Measurements from ENCODE around the gene SENP7.
"Not testable (repeated sequence)": the region's sequence is repeated elsewhere in the genome, so short reads cannot be mapped to it uniquely, and the experiment has no call there.

SENP7 gene

GRCh38 chr3:101310978-101311375, 202.0 kb downstream of the SENP7 start:
- Histone ChIP-seq H3K79me2 (ENCODE audit: control insufficient read depth, insufficient read depth, low read length, poor library complexity) (no peaks in the 10 kb centered on the region), H3K4me2 (ENCODE audit: low read length) (no peak overlapping the region), H3K9me3 (ENCODE audit: insufficient read depth, low read depth, low read length) (peaks cover 4% of the 10 kb centered on the region), H3K23ac (ENCODE audit: low read length) (no peak overlapping the region), H3K27me3 (ENCODE audit: insufficient read depth, low read length) (no peaks in the 10 kb centered on the region), H2BK5ac (ENCODE audit: low read depth, low read length, poor library complexity) (no peak overlapping the region), H4K91ac (ENCODE audit: low read depth, low read length) (no peak overlapping the region), H2BK12ac (ENCODE audit: low read length) (no peak overlapping the region), H3K79me1 (ENCODE audit: low read length) (no peaks in the 10 kb centered on the region), H3K9ac (ENCODE audit: low read length) (no peak overlapping the region), H4K8ac (ENCODE audit: low read depth, low read length) (no peak overlapping the region), H3K18ac (ENCODE audit: low read length) (no peak overlapping the region), H3K14ac (ENCODE audit: low read length) (no peak overlapping the region), H2AFZ (ENCODE audit: insufficient read depth, low read length, poor library complexity) (no peak overlapping the region), H3K36me3 (ENCODE audit: control insufficient read depth in 1 of 2, insufficient read depth in 2 of 2, low read length in 2 of 2) (peaks cover 0 to 2% of the 10 kb centered on the region in 2 experiments), H2BK120ac (ENCODE audit: insufficient read depth, low read length, poor library complexity) (no peak overlapping the region), H3K4me1 (ENCODE audit: control insufficient read depth in 1 of 2, insufficient read depth in 2 of 2, low read length in 2 of 2) (no peaks in the 10 kb centered on the region), H2AK5ac (ENCODE audit: low read length) (no peak overlapping the region), H3K4ac (ENCODE audit: low read depth, low read length) (no peak overlapping the region), H3K27ac (ENCODE audit: low read depth, low read length) (no peak overlapping the region), H3K4me3 (ENCODE audit: low read depth, low read length) (no peak overlapping the region), H4K12ac (ENCODE audit: low read depth, low read length) (no peak overlapping the region)
- no peak for DNase-seq

DNA sequence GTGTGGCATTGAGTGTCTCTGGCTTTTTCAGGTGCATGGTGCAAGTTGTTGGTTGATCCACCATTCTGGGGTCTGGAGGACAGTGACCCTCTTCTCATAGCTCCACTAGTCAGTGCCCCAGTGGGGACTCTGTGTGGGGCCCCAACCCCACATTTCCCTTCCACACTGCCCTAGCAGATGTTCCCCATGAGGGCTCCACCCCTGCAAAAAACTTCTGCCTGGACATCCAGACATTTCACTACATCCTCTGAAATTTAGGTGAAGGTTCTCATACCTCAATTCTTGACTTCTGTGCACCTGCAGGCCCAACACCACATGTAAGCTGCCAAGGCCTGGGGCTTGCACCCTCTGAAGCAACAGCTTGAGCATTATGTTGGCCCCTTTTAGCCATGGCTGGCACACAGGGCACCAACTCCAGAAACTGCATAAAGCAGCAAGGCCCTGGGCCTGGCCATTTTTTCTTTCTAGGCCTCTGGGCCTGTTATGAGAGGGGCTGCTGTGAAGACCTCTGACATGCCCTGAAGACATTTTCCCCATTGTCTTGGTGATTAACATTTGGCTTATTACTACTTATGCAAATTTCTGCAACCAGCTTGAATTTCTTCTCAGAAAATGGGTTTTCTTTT, 204.8 kb downstream of the SENP7 start:
- H2AK5ac ChIP-seq (ENCODE audit: low read length); H3K9me3 ChIP-seq (ENCODE audit: insufficient read depth, low read depth, low read length); H4K91ac ChIP-seq (ENCODE audit: low read depth, low read length); H2BK12ac ChIP-seq (ENCODE audit: low read length); H3K9ac ChIP-seq (ENCODE audit: low read length); H2BK5ac ChIP-seq (ENCODE audit: low read depth, low read length, poor library complexity); H3K79me1 ChIP-seq (ENCODE audit: low read length); H3K27ac ChIP-seq (ENCODE audit: low read depth, low read length); H3K14ac ChIP-seq (ENCODE audit: low read length); H2BK120ac ChIP-seq (ENCODE audit: insufficient read depth, low read length, poor library complexity); H2AFZ ChIP-seq (ENCODE audit: insufficient read depth, low read length, poor library complexity); H3K4me3 ChIP-seq (ENCODE audit: low read depth, low read length); DNase-seq; H4K12ac ChIP-seq (ENCODE audit: low read depth, low read length); H4K8ac ChIP-seq (ENCODE audit: low read depth, low read length); H3K36me3 ChIP-seq (ENCODE audit: control insufficient read depth in 1 of 2, insufficient read depth in 2 of 2, low read length in 2 of 2); H3K4me1 ChIP-seq (ENCODE audit: control insufficient read depth in 1 of 2, insufficient read depth in 2 of 2, low read length in 2 of 2); H3K4me2 ChIP-seq (ENCODE audit: low read length); H3K4ac ChIP-seq (ENCODE audit: low read depth, low read length); H3K79me2 ChIP-seq (ENCODE audit: control insufficient read depth, insufficient read depth, low read length, poor library complexity); H3K18ac ChIP-seq (ENCODE audit: low read length); H3K23ac ChIP-seq (ENCODE audit: low read length); H3K27me3 ChIP-seq (ENCODE audit: insufficient read depth, low read length): not testable (repeated sequence)

GRCh38 chr3:101303836-101304235, 209.2 kb downstream of the SENP7 start:
- H3K9me3 ChIP-seq (ENCODE audit: insufficient read depth, low read depth, low read length) = peaks cover 6% of the 10 kb centered on the region
- H3K27me3 ChIP-seq (ENCODE audit: insufficient read depth, low read length) = no peaks in the 10 kb centered on the region
- H3K36me3 ChIP-seq (ENCODE audit: control insufficient read depth in 1 of 2, insufficient read depth in 2 of 2, low read length in 2 of 2) = no peaks in the 10 kb centered on the region
- H3K4me1 ChIP-seq (ENCODE audit: control insufficient read depth in 1 of 2, insufficient read depth in 2 of 2, low read length in 2 of 2) = no peaks in the 10 kb centered on the region
- no peak overlapping the region for H2BK120ac ChIP-seq (ENCODE audit: insufficient read depth, low read length, poor library complexity)
- no peaks in the 10 kb centered on the region for H3K79me2 ChIP-seq (ENCODE audit: control insufficient read depth, insufficient read depth, low read length, poor library complexity)
- no peak overlapping the region for H3K9ac ChIP-seq (ENCODE audit: low read length)
- no peak for DNase-seq
- H3K27ac ChIP-seq (ENCODE audit: low read depth, low read length) = no peak overlapping the region
- H2BK12ac ChIP-seq (ENCODE audit: low read length) = no peak overlapping the region
- no peak overlapping the region for H2AFZ ChIP-seq (ENCODE audit: insufficient read depth, low read length, poor library complexity)
- no peak overlapping the region for H3K23ac ChIP-seq (ENCODE audit: low read length)
- H4K8ac ChIP-seq (ENCODE audit: low read depth, low read length) = no peak overlapping the region
- H3K4ac ChIP-seq (ENCODE audit: low read depth, low read length) = no peak overlapping the region
- H3K18ac ChIP-seq (ENCODE audit: low read length) = no peak overlapping the region
- H3K4me3 ChIP-seq (ENCODE audit: low read depth, low read length) = no peak overlapping the region
- no peak overlapping the region for H3K14ac ChIP-seq (ENCODE audit: low read length)
- H3K79me1 ChIP-seq (ENCODE audit: low read length) = no peaks in the 10 kb centered on the region
- H2BK5ac ChIP-seq (ENCODE audit: low read depth, low read length, poor library complexity) = no peak overlapping the region
- no peak overlapping the region for H2AK5ac ChIP-seq (ENCODE audit: low read length)
- no peak overlapping the region for H3K4me2 ChIP-seq (ENCODE audit: low read length)
- no peak overlapping the region for H4K12ac ChIP-seq (ENCODE audit: low read depth, low read length)
- no peak overlapping the region for H4K91ac ChIP-seq (ENCODE audit: low read depth, low read length)

- Histone ChIP-seq H3K4ac (ENCODE audit: low read depth, low read length) (no peak overlapping the region), H3K4me1 (ENCODE audit: control insufficient read depth in 1 of 2, insufficient read depth in 2 of 2, low read length in 2 of 2) (no peaks in the 10 kb centered on the region), H3K27ac (ENCODE audit: low read depth, low read length) (no peak overlapping the region), H3K9me3 (ENCODE audit: insufficient read depth, low read depth, low read length) (peaks cover 4% of the 10 kb centered on the region), H3K18ac (ENCODE audit: low read length) (no peak overlapping the region), H2AK5ac (ENCODE audit: low read length) (no peak overlapping the region), H4K8ac (ENCODE audit: low read depth, low read length) (no peak overlapping the region), H3K79me2 (ENCODE audit: control insufficient read depth, insufficient read depth, low read length, poor library complexity) (no peaks in the 10 kb centered on the region), H2BK5ac (ENCODE audit: low read depth, low read length, poor library complexity) (no peak overlapping the region), H3K4me2 (ENCODE audit: low read length) (no peak overlapping the region), H3K4me3 (ENCODE audit: low read depth, low read length) (no peak overlapping the region), H2AFZ (ENCODE audit: insufficient read depth, low read length, poor library complexity) (no peak overlapping the region), H3K9ac (ENCODE audit: low read length) (no peak overlapping the region), H3K23ac (ENCODE audit: low read length) (no peak overlapping the region), H4K91ac (ENCODE audit: low read depth, low read length) (no peak overlapping the region), H2BK120ac (ENCODE audit: insufficient read depth, low read length, poor library complexity) (no peak overlapping the region), H3K14ac (ENCODE audit: low read length) (no peak overlapping the region), H3K79me1 (ENCODE audit: low read length) (no peaks in the 10 kb centered on the region), H3K27me3 (ENCODE audit: insufficient read depth, low read length) (no peaks in the 10 kb centered on the region), H2BK12ac (ENCODE audit: low read length) (no peak overlapping the region), H4K12ac (ENCODE audit: low read depth, low read length) (no peak overlapping the region), H3K36me3 (ENCODE audit: control insufficient read depth in 1 of 2, insufficient read depth in 2 of 2, low read length in 2 of 2) (no peaks in the 10 kb centered on the region)
- WGBS (ENCODE audit: extremely low coverage, insufficient coverage, insufficient read length) = no CpG with 5 or more reads among the region's 5 CpGs
- DNase-seq = no peak
These were observed 209.8 kb downstream of the SENP7 start for GRCh38 chr3:101303089-101303731.
